WTC11 (cell line): ENCODE measurements around the gene GALNT17. TPM values are rescaled to one million over a fixed set of nuclear protein-coding genes. Genes with fewer than 3 reads are reported as not detected.

Experiments
- ATAC-seq: fragments of 200-7000 bp; cut with Tn5 transposase; 2 replicates; pipeline ENCODE4 v1.10.0; 2021; ENCODE audit warnings: mild to moderate bottlenecking, moderate library complexity
- CTCF ChIA-PET: fragments of 300-600 bp; sonication (Branson Sonifier 250); formaldehyde crosslinking; loops from one replicate; lab custom pipeline; 2021; ENCODE audit warnings: antibody characterized with exemption; lab: Charles Lee
- POLR2A ChIA-PET: fragments of 350-600 bp; sonication (Branson Sonifier 250); formaldehyde crosslinking; loops from one replicate; lab custom pipeline; 2021; ENCODE audit warnings: antibody characterized with exemption; lab: Charles Lee
- DNase-seq: peaks from one replicate; pipeline ENCODE4 v3.0.0; 2021; ENCODE audit warnings: low spot score
- H3K27ac Mint-ChIP-seq: 2 replicates; pipeline ENCODE4 v1.8.0; 2021; ENCODE audit warnings: mixed read lengths
- H3K27me3 Mint-ChIP-seq: 2 replicates; pipeline ENCODE4 v1.8.0; 2021; ENCODE audit warnings: low read depth, mild to moderate bottlenecking, moderate library complexity, mixed read lengths
- H3K36me3 Mint-ChIP-seq: 2 replicates; pipeline ENCODE4 v1.8.0; 2021; ENCODE audit warnings: mixed read lengths
- H3K4me1 Mint-ChIP-seq: 2 replicates; pipeline ENCODE4 v1.8.0; 2022; ENCODE audit warnings: mixed read lengths
- H3K4me3 Mint-ChIP-seq: 2 replicates; pipeline ENCODE4 v1.8.0; 2021; ENCODE audit warnings: mild to moderate bottlenecking, moderate library complexity, mixed read lengths
- H3K9me3 Mint-ChIP-seq: 2 replicates; pipeline ENCODE4 v1.8.0; 2021; ENCODE audit warnings: mixed read lengths
- CREM ChIP-seq: sonication (generic); formaldehyde crosslinking; IDR thresholded peaks from 2 replicates; pipeline ENCODE4 v1.8.1; 2022; ENCODE audit warnings: mild to moderate bottlenecking, missing genetic modification reagents, moderate library complexity
- ESRRA ChIP-seq: sonication (generic); formaldehyde crosslinking; IDR thresholded peaks from 2 replicates; pipeline ENCODE4 v1.8.1; 2022; ENCODE audit warnings: mild to moderate bottlenecking, missing genetic modification reagents, borderline replicate concordance
- IRF2 ChIP-seq: sonication (generic); formaldehyde crosslinking; IDR thresholded peaks from 2 replicates; pipeline ENCODE4 v1.8.0; 2022; ENCODE audit warnings: low read depth, missing genetic modification reagents, borderline replicate concordance
- JUN ChIP-seq: sonication (generic); formaldehyde crosslinking; IDR thresholded peaks from 2 replicates; pipeline ENCODE4 v1.8.0; 2023; ENCODE audit warnings: mild to moderate bottlenecking, missing genetic modification reagents
- NFE2L1 ChIP-seq: sonication (generic); formaldehyde crosslinking; IDR thresholded peaks from 2 replicates; pipeline ENCODE4 v1.8.1; 2023; ENCODE audit warnings: missing genetic modification reagents
- PRRX2 ChIP-seq: fragments of 250-450 bp; sonication (Bioruptor Pico); IDR thresholded peaks from 2 replicates; pipeline ENCODE4 v1.8.0; 2021; ENCODE audit warnings: mild to moderate bottlenecking
- SMAD3 ChIP-seq: sonication (generic); formaldehyde crosslinking; IDR thresholded peaks from 2 replicates; pipeline ENCODE4 v1.8.0; 2022; ENCODE audit warnings: missing genetic modification reagents, mild to moderate bottlenecking, borderline replicate concordance
- SMAD4 ChIP-seq: sonication (generic); formaldehyde crosslinking; IDR thresholded peaks from 2 replicates; pipeline ENCODE4 v1.8.0; 2022; ENCODE audit warnings: mild to moderate bottlenecking, missing genetic modification reagents
- SOX15 ChIP-seq: fragments of 250-450 bp; sonication (Bioruptor Pico); IDR thresholded peaks from 2 replicates; pipeline ENCODE4 v1.9.0; 2021; ENCODE audit warnings: mild to moderate bottlenecking
- ZBTB21 ChIP-seq: sonication (generic); formaldehyde crosslinking; IDR thresholded peaks from 2 replicates; pipeline ENCODE4 v1.8.1; 2023; ENCODE audit warnings: mild to moderate bottlenecking, missing genetic modification reagents, borderline replicate concordance
- total RNA-seq: library from RNA; stranded (reverse); gene quantifications from 3 replicates; pipeline ENCODE4 v1.2.3, GENCODE V29; 2021
- TF ChIP-seq, protein P1 (sequence below): sonication (generic); formaldehyde crosslinking; IDR thresholded peaks from 2 replicates; pipeline ENCODE4 v1.8.1; 2023; ENCODE audit warnings: mild to moderate bottlenecking, missing genetic modification reagents, borderline replicate concordance
- TF ChIP-seq, protein P2 (sequence below): fragments of 250-450 bp; sonication (Bioruptor Pico); IDR thresholded peaks from 2 replicates; pipeline ENCODE4 v1.9.0; 2021; ENCODE audit warnings: mild to moderate bottlenecking
- TF ChIP-seq, protein P3 (sequence below): fragments of 200-600 bp; IDR thresholded peaks from 2 replicates; pipeline ENCODE4 v1.8.0; 2022; ENCODE audit warnings: antibody characterized with exemption
- TF ChIP-seq, protein P4 (sequence below): sonication (generic); formaldehyde crosslinking; conservative IDR thresholded peaks from 2 replicates; pipeline ENCODE4 v1.8.1; 2022; ENCODE audit warnings: mild to moderate bottlenecking, missing genetic modification reagents
- TF ChIP-seq, protein P5 (sequence below): sonication (generic); formaldehyde crosslinking; IDR thresholded peaks from 2 replicates; pipeline ENCODE4 v1.8.0; 2023; ENCODE audit warnings: missing genetic modification reagents, mild to moderate bottlenecking, borderline replicate concordance

GALNT17 gene
- total RNA-seq, 1 experiment from 2014 or later, result 61.1 TPM

DNA sequence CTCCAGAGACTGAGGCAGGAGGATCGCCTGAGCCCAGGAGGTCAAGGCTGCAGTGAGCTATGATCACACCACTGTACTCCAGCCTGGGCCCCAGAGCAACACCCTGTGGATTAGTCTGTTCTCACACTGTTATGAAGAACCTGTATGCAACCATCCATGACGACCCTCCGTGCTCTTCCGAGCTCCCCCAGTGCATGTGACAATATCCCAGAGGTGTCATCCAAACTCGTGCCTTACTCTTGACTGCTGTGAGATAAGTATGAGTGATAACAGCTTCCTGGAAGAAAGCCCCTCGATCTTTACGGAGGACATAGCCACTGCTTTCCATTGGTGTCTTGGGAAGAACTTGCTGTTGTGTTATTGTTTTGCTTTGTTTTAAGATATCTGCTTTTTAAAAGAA lies 591.9 kb downstream of the GALNT17 start (continued):
- TF ChIP-seq ESRRA (CRISPR knock-in tag) (no peak), NFE2L1 (CRISPR knock-in tag) (no peak), IRF2 (CRISPR knock-in tag) (no peak)
- TF ChIP-seq, protein P1, sequence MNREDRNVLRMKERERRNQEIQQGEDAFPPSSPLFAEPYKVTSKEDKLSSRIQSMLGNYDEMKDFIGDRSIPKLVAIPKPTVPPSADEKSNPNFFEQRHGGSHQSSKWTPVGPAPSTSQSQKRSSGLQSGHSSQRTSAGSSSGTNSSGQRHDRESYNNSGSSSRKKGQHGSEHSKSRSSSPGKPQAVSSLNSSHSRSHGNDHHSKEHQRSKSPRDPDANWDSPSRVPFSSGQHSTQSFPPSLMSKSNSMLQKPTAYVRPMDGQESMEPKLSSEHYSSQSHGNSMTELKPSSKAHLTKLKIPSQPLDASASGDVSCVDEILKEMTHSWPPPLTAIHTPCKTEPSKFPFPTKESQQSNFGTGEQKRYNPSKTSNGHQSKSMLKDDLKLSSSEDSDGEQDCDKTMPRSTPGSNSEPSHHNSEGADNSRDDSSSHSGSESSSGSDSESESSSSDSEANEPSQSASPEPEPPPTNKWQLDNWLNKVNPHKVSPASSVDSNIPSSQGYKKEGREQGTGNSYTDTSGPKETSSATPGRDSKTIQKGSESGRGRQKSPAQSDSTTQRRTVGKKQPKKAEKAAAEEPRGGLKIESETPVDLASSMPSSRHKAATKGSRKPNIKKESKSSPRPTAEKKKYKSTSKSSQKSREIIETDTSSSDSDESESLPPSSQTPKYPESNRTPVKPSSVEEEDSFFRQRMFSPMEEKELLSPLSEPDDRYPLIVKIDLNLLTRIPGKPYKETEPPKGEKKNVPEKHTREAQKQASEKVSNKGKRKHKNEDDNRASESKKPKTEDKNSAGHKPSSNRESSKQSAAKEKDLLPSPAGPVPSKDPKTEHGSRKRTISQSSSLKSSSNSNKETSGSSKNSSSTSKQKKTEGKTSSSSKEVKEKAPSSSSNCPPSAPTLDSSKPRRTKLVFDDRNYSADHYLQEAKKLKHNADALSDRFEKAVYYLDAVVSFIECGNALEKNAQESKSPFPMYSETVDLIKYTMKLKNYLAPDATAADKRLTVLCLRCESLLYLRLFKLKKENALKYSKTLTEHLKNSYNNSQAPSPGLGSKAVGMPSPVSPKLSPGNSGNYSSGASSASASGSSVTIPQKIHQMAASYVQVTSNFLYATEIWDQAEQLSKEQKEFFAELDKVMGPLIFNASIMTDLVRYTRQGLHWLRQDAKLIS (CRISPR knock-in tag), result no peak
- TF ChIP-seq, protein P2, sequence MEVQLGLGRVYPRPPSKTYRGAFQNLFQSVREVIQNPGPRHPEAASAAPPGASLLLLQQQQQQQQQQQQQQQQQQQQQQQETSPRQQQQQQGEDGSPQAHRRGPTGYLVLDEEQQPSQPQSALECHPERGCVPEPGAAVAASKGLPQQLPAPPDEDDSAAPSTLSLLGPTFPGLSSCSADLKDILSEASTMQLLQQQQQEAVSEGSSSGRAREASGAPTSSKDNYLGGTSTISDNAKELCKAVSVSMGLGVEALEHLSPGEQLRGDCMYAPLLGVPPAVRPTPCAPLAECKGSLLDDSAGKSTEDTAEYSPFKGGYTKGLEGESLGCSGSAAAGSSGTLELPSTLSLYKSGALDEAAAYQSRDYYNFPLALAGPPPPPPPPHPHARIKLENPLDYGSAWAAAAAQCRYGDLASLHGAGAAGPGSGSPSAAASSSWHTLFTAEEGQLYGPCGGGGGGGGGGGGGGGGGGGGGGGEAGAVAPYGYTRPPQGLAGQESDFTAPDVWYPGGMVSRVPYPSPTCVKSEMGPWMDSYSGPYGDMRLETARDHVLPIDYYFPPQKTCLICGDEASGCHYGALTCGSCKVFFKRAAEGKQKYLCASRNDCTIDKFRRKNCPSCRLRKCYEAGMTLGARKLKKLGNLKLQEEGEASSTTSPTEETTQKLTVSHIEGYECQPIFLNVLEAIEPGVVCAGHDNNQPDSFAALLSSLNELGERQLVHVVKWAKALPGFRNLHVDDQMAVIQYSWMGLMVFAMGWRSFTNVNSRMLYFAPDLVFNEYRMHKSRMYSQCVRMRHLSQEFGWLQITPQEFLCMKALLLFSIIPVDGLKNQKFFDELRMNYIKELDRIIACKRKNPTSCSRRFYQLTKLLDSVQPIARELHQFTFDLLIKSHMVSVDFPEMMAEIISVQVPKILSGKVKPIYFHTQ (CRISPR knock-in tag), result no peak
- TF ChIP-seq, all 79 proteins: peak for 0

DNA sequence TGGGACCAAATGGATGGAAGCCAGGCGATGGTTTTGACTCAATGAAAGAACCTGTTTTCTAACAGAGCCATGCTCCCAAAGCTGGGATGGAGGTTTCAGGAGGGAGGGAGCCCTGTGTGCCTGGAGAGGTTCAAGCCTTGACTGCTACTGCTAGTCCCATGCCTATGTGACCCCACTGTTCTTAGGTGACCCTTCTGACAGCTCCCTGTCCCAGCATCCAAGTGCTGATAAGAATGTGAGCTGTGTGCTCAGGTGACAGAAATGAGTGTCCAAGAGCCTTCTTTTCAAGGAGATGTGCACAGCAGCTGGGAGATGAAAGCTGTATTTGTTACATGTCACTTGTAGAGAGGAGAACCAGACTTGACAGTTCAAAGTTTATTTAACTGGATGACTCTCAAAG lies 595.4 kb downstream of the GALNT17 start:
- Mint-ChIP-seq H3K27me3 (no peaks in the 10 kb centered on the region), H3K9me3 (peaks cover 15% of the 10 kb centered on the region), H3K4me1 (peaks cover 4% of the 10 kb centered on the region), H3K4me3 (no peak overlapping the region), H3K27ac (no peak overlapping the region), H3K36me3 (peaks cover 14% of the 10 kb centered on the region)
- no peak for DNase-seq
- ChIA-PET POLR2A (no interaction called here), CTCF (interaction anchor here (0.6 kb wide), 1 partner anchor 161 kb away, joined by 5 read pairs; no protein-coding TSS in a partner anchor)
- TF ChIP-seq JUN, result no peak
- TF ChIP-seq SMAD3 (CRISPR knock-in tag), result no peak
- no peak for TF ChIP-seq SOX15 (CRISPR knock-in tag)
- TF ChIP-seq SMAD4 (CRISPR knock-in tag), result no peak
- ATAC-seq, result no peak

DNA sequence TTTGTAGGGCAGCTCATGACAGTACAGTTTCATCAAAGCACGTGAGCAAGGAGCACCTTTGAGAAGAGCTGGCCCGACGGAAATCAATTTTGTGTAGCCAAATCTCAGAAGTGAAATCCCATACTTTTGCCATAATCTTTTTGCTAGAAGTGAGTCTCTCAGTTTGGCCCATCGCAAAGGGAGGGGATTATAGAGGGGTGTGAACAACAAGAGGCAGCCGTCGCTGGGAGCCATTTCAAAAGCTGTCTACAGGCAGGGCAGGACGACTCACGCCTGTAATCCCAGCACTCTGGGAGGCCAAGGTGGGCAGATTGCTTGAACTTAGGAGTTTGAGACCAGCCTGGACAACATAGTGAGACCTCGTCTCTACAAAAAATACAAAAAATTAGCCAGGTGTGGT lies 599.8 kb downstream of the GALNT17 start:
- H3K36me3 Mint-ChIP-seq, result peaks cover 12% of the 10 kb centered on the region
- DNase-seq, result no peak
- H3K4me1 Mint-ChIP-seq, result peaks cover 18% of the 10 kb centered on the region
- no peak overlapping the region for H3K4me3 Mint-ChIP-seq
- ChIA-PET CTCF (interaction anchor here (0.6 to 1.2 kb wide), 3 partner anchors 13 to 902 kb away, joined by 3 read pairs; no protein-coding TSS in a partner anchor), POLR2A (no interaction called here)
- ATAC-seq, result no peak
- no peaks in the 10 kb centered on the region for H3K27me3 Mint-ChIP-seq
- no peak overlapping the region for H3K27ac Mint-ChIP-seq
- H3K9me3 Mint-ChIP-seq, result peaks cover 11% of the 10 kb centered on the region
- TF ChIP-seq SMAD3 (CRISPR knock-in tag), result no peak
- TF ChIP-seq, protein P3, sequence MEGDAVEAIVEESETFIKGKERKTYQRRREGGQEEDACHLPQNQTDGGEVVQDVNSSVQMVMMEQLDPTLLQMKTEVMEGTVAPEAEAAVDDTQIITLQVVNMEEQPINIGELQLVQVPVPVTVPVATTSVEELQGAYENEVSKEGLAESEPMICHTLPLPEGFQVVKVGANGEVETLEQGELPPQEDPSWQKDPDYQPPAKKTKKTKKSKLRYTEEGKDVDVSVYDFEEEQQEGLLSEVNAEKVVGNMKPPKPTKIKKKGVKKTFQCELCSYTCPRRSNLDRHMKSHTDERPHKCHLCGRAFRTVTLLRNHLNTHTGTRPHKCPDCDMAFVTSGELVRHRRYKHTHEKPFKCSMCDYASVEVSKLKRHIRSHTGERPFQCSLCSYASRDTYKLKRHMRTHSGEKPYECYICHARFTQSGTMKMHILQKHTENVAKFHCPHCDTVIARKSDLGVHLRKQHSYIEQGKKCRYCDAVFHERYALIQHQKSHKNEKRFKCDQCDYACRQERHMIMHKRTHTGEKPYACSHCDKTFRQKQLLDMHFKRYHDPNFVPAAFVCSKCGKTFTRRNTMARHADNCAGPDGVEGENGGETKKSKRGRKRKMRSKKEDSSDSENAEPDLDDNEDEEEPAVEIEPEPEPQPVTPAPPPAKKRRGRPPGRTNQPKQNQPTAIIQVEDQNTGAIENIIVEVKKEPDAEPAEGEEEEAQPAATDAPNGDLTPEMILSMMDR, result no peak
- no peak for TF ChIP-seq CREM (CRISPR knock-in tag)
- TF ChIP-seq, protein P2 (CRISPR knock-in tag), result no peak
- TF ChIP-seq, protein P4, sequence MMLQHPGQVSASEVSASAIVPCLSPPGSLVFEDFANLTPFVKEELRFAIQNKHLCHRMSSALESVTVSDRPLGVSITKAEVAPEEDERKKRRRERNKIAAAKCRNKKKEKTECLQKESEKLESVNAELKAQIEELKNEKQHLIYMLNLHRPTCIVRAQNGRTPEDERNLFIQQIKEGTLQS, result no peak
- TF ChIP-seq PRRX2 (CRISPR knock-in tag), result no peak
- TF ChIP-seq, protein P5, sequence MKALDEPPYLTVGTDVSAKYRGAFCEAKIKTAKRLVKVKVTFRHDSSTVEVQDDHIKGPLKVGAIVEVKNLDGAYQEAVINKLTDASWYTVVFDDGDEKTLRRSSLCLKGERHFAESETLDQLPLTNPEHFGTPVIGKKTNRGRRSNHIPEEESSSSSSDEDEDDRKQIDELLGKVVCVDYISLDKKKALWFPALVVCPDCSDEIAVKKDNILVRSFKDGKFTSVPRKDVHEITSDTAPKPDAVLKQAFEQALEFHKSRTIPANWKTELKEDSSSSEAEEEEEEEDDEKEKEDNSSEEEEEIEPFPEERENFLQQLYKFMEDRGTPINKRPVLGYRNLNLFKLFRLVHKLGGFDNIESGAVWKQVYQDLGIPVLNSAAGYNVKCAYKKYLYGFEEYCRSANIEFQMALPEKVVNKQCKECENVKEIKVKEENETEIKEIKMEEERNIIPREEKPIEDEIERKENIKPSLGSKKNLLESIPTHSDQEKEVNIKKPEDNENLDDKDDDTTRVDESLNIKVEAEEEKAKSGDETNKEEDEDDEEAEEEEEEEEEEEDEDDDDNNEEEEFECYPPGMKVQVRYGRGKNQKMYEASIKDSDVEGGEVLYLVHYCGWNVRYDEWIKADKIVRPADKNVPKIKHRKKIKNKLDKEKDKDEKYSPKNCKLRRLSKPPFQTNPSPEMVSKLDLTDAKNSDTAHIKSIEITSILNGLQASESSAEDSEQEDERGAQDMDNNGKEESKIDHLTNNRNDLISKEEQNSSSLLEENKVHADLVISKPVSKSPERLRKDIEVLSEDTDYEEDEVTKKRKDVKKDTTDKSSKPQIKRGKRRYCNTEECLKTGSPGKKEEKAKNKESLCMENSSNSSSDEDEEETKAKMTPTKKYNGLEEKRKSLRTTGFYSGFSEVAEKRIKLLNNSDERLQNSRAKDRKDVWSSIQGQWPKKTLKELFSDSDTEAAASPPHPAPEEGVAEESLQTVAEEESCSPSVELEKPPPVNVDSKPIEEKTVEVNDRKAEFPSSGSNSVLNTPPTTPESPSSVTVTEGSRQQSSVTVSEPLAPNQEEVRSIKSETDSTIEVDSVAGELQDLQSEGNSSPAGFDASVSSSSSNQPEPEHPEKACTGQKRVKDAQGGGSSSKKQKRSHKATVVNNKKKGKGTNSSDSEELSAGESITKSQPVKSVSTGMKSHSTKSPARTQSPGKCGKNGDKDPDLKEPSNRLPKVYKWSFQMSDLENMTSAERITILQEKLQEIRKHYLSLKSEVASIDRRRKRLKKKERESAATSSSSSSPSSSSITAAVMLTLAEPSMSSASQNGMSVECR, result no peak
- TF ChIP-seq ZBTB21 (CRISPR knock-in tag), result no peak
